Measurements from ENCODE around the gene HSPB7. TPM values are rescaled to one million over a fixed set of nuclear protein-coding genes. Genes with fewer than 3 reads are reported as not detected.
"Not testable (repeated sequence)": the region's sequence is repeated elsewhere in the genome, so short reads cannot be mapped to it uniquely, and the experiment has no call there.

Gene HSPB7
- total and polyA plus RNA-seq, 2 donors (not counting 1 experiment from before 2014, with no cell fraction given), result 4.5 to 10.1 TPM

- no peak overlapping the region for H3K27ac ChIP-seq (ENCODE audit: insufficient read depth, low read length)
- no peak overlapping the region for H3K4me3 ChIP-seq (replicated peaks in 1 of 4; ENCODE audit: control extremely low read depth in 1 of 4, insufficient read depth in 1 of 4, low read depth in 3 of 4, low read length in 4 of 4)
- no peak for TF ChIP-seq CTCF (conservative IDR thresholded peaks at IDR 0.05 in 1 of 2, IDR thresholded peaks at IDR 0.05 in 1 of 2; ENCODE audit: low read depth in 1 of 2, low read length in 2 of 2)
- no peak for TF ChIP-seq EZH2 (IDR thresholded peaks at IDR 0.05; ENCODE audit: low read length, missing control alignments)
- no peaks in the 10 kb centered on the region for H3K4me1 ChIP-seq (ENCODE audit: control insufficient read depth, extremely low read depth, insufficient read depth, low read length)
- no peaks in the 10 kb centered on the region for H3K9me3 ChIP-seq (ENCODE audit: control insufficient read depth, insufficient read depth, low read depth, low read length)
- H3K9ac ChIP-seq (ENCODE audit: insufficient read depth, low read length), result no peak overlapping the region
- no peaks in the 10 kb centered on the region for H3K27me3 ChIP-seq (ENCODE audit: control insufficient read depth, insufficient read depth, low read length)
- no peak overlapping the region for H2AFZ ChIP-seq (ENCODE audit: low read length)
- no peaks in the 10 kb centered on the region for H3K79me2 ChIP-seq (ENCODE audit: control insufficient read depth, insufficient read depth, low read length)
- H4K20me1 ChIP-seq (ENCODE audit: control insufficient read depth, extremely low read depth, insufficient read depth, low read length), result no peaks in the 10 kb centered on the region
- DNase-seq (ENCODE audit: low read depth in 2 of 2), result no peak
- no peak overlapping the region for H3K4me2 ChIP-seq (ENCODE audit: extremely low read depth, insufficient read depth, low read length)
- H3K36me3 ChIP-seq (ENCODE audit: control insufficient read depth, insufficient read depth, low read length), result no peaks in the 10 kb centered on the region
These were observed 11.4 kb upstream of the HSPB7 start for GRCh38 chr1:16029288-16029687.

DNA sequence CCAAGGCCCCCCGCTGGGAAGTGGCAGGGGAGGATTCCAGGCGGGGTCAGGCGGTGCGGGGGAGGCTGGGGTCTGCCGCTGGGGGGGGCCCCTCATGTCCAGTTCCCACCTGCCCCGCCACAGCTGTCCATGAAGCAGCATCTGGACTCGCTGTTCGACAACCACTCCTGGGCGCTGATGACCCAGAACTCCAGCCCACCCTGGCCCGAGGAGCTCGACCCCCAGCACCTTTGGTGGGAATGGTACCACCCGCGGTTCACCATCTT lies 11.1 kb upstream of the HSPB7 start:
- not testable (repeated sequence) for H3K4me2 ChIP-seq (ENCODE audit: extremely low read depth, insufficient read depth, low read length); H4K20me1 ChIP-seq (ENCODE audit: control insufficient read depth, extremely low read depth, insufficient read depth, low read length); H3K36me3 ChIP-seq (ENCODE audit: control insufficient read depth, insufficient read depth, low read length); H3K79me2 ChIP-seq (ENCODE audit: control insufficient read depth, insufficient read depth, low read length); H3K4me3 ChIP-seq (replicated peaks in 1 of 4; ENCODE audit: control extremely low read depth in 1 of 4, insufficient read depth in 1 of 4, low read depth in 3 of 4, low read length in 4 of 4); H3K27me3 ChIP-seq (ENCODE audit: control insufficient read depth, insufficient read depth, low read length); DNase-seq (ENCODE audit: low read depth in 2 of 2); H3K4me1 ChIP-seq (ENCODE audit: control insufficient read depth, extremely low read depth, insufficient read depth, low read length); H3K9ac ChIP-seq (ENCODE audit: insufficient read depth, low read length); H3K27ac ChIP-seq (ENCODE audit: insufficient read depth, low read length); H2AFZ ChIP-seq (ENCODE audit: low read length); H3K9me3 ChIP-seq (ENCODE audit: control insufficient read depth, insufficient read depth, low read depth, low read length)

- Histone ChIP-seq H3K9ac (ENCODE audit: insufficient read depth, low read length) (no peak overlapping the region), H2AFZ (ENCODE audit: low read length) (no peak overlapping the region), H4K20me1 (ENCODE audit: control insufficient read depth, extremely low read depth, insufficient read depth, low read length) (no peaks in the 10 kb centered on the region), H3K79me2 (ENCODE audit: control insufficient read depth, insufficient read depth, low read length) (no peaks in the 10 kb centered on the region), H3K27me3 (ENCODE audit: control insufficient read depth, insufficient read depth, low read length) (no peaks in the 10 kb centered on the region), H3K9me3 (ENCODE audit: control insufficient read depth, insufficient read depth, low read depth, low read length) (no peaks in the 10 kb centered on the region), H3K27ac (ENCODE audit: insufficient read depth, low read length) (no peak overlapping the region), H3K4me3 (replicated peaks in 1 of 4; ENCODE audit: control extremely low read depth in 1 of 4, insufficient read depth in 1 of 4, low read depth in 3 of 4, low read length in 4 of 4) (no peak overlapping the region), H3K4me2 (ENCODE audit: extremely low read depth, insufficient read depth, low read length) (no peak overlapping the region), H3K4me1 (ENCODE audit: control insufficient read depth, extremely low read depth, insufficient read depth, low read length) (no peaks in the 10 kb centered on the region), H3K36me3 (ENCODE audit: control insufficient read depth, insufficient read depth, low read length) (no peaks in the 10 kb centered on the region)
- TF ChIP-seq EZH2 (IDR thresholded peaks at IDR 0.05; ENCODE audit: low read length, missing control alignments) (no peak), CTCF (conservative IDR thresholded peaks at IDR 0.05 in 1 of 2, IDR thresholded peaks at IDR 0.05 in 1 of 2; ENCODE audit: low read depth in 1 of 2, low read length in 2 of 2) (no peak)
- DNase-seq (ENCODE audit: low read depth in 2 of 2), result no peak
These were observed 10.6 kb upstream of the HSPB7 start for GRCh38 chr1:16028237-16029002.

Data from fibroblast of lung (primary cell).